ENCODE measurements around the gene CCNC.

CCNC gene

GRCh38 chr6:99612551-99613408 is 44.3 kb upstream of the CCNC start:
- TF ChIP-seq CTCF (IDR thresholded peaks at IDR 0.05): no peak
- Histone ChIP-seq H3K27ac (no peak overlapping the region), H3K27me3 (peaks cover 100% of the 10 kb centered on the region), H3K4me1 (ENCODE audit: control insufficient read depth in 1 of 2, insufficient read depth in 1 of 2, low read depth in 1 of 2, low read length in 1 of 2) (peaks cover 16 to 20% of the 10 kb centered on the region in 2 experiments), H3K4me3 (ENCODE audit: low read depth in 1 of 2, low read length in 1 of 2) (peak overlapping the region in 1 of 2 experiments; percentile 42), H3K9me3 (no peaks in the 10 kb centered on the region), H3K36me3 (no peaks in the 10 kb centered on the region)

GRCh38 chr6:99611148-99611547 is 42.7 kb upstream of the CCNC start:
- Histone ChIP-seq H3K27me3 (peaks cover 100% of the 10 kb centered on the region), H3K27ac (no peak overlapping the region), H3K36me3 (no peaks in the 10 kb centered on the region), H3K9me3 (no peaks in the 10 kb centered on the region), H3K4me3 (ENCODE audit: low read depth in 1 of 2, low read length in 1 of 2) (no peak overlapping the region), H3K4me1 (ENCODE audit: control insufficient read depth in 1 of 2, insufficient read depth in 1 of 2, low read depth in 1 of 2, low read length in 1 of 2) (peaks cover 16 to 20% of the 10 kb centered on the region in 2 experiments)
- TF ChIP-seq CTCF (IDR thresholded peaks at IDR 0.05): no peak

GRCh38 chr6:99609905-99610489 is 41.5 kb upstream of the CCNC start:
- Histone ChIP-seq H3K36me3 (no peaks in the 10 kb centered on the region), H3K27ac (no peak overlapping the region), H3K4me1 (ENCODE audit: control insufficient read depth in 1 of 2, insufficient read depth in 1 of 2, low read depth in 1 of 2, low read length in 1 of 2) (peaks cover 16 to 20% of the 10 kb centered on the region in 2 experiments), H3K9me3 (no peaks in the 10 kb centered on the region), H3K27me3 (peaks cover 100% of the 10 kb centered on the region), H3K4me3 (ENCODE audit: low read depth in 1 of 2, low read length in 1 of 2) (no peak overlapping the region)
- no peak for TF ChIP-seq CTCF (IDR thresholded peaks at IDR 0.05)

- no peak overlapping the region for H3K27ac ChIP-seq
- no peak overlapping the region for H3K4me3 ChIP-seq (ENCODE audit: low read depth in 1 of 2, low read length in 1 of 2)
- no peaks in the 10 kb centered on the region for H3K9me3 ChIP-seq
- TF ChIP-seq CTCF (IDR thresholded peaks at IDR 0.05): no peak
- H3K27me3 ChIP-seq: peaks cover 100% of the 10 kb centered on the region
- H3K4me1 ChIP-seq (ENCODE audit: control insufficient read depth in 1 of 2, insufficient read depth in 1 of 2, low read depth in 1 of 2, low read length in 1 of 2): peaks cover 13% of the 10 kb centered on the region in 2 experiments
- H3K36me3 ChIP-seq: no peaks in the 10 kb centered on the region
These were observed 40.5 kb upstream of the CCNC start for GRCh38 chr6:99608886-99609482.

- Histone ChIP-seq H3K27ac (no peak overlapping the region), H3K36me3 (no peaks in the 10 kb centered on the region), H3K4me3 (ENCODE audit: low read depth in 1 of 2, low read length in 1 of 2) (no peak overlapping the region), H3K4me1 (ENCODE audit: control insufficient read depth in 1 of 2, insufficient read depth in 1 of 2, low read depth in 1 of 2, low read length in 1 of 2) (peaks cover 12 to 16% of the 10 kb centered on the region in 2 experiments), H3K9me3 (no peaks in the 10 kb centered on the region), H3K27me3 (peaks cover 100% of the 10 kb centered on the region)
- no peak for TF ChIP-seq CTCF (IDR thresholded peaks at IDR 0.05)
These were observed 39.8 kb upstream of the CCNC start for GRCh38 chr6:99608059-99608885.

Measured in neutrophil (primary cell).